ENCODE data around the gene PRDM15. TPM values are rescaled to one million over a fixed set of nuclear protein-coding genes. Genes with fewer than 3 reads are reported as not detected.

PRDM15 gene
- total and polyA plus RNA-seq, 7 donors = 1.2 to 6.9 (median 4.6) TPM

DNA sequence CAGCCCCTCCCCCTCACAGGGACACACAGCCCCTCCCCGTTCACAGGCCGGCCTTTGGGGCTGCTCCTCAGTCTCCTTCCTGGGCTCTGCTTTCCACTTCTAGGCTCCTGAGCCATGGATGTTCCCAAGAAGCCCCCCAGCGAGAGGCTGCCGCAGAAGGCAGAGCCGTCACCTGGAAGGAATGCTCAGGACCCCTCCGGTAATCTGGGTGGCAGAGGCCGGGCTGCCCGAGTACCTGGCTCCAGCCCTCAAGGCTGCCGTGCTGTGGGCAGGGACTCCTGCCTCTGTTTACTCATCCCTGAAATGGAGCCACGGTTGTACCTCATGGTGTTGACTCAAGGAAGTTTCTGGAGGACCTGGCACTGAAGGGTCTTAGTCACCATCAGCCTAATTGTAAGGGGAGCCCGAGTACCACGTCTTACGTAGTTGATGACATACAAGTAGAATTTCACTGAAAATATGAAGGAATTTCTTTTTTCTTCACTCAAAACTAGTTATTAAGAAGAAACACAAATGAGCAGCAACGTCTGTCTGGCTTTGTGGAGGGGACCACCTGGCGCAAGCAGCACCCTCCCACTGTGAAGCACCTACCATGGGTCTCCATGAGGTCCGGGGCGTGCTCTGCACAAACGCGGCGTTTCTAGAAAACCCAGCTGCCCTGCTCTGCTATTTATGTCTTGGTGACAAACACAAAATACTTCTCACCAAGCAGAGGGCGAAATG is 33.7 kb downstream of the PRDM15 start:
- Histone ChIP-seq H3K27ac (no peak overlapping the region), H3K4me1 (no peaks in the 10 kb centered on the region), H3K9me3 (no peaks in the 10 kb centered on the region), H3K4me3 (no peak overlapping the region), H3K36me3 (peaks cover 0 to 27% (median 0%) of the 10 kb centered on the region in 4 donors), H3K27me3 (no peaks in the 10 kb centered on the region)
- DNase-seq = peak; percentile 49
- WGBS, 2 donors = 90 to 95% methylated on average over 21 of the region's 21 CpGs
- no peak for TF ChIP-seq POLR2A (IDR thresholded peaks at IDR 0.05)
- TF ChIP-seq, protein P1, sequence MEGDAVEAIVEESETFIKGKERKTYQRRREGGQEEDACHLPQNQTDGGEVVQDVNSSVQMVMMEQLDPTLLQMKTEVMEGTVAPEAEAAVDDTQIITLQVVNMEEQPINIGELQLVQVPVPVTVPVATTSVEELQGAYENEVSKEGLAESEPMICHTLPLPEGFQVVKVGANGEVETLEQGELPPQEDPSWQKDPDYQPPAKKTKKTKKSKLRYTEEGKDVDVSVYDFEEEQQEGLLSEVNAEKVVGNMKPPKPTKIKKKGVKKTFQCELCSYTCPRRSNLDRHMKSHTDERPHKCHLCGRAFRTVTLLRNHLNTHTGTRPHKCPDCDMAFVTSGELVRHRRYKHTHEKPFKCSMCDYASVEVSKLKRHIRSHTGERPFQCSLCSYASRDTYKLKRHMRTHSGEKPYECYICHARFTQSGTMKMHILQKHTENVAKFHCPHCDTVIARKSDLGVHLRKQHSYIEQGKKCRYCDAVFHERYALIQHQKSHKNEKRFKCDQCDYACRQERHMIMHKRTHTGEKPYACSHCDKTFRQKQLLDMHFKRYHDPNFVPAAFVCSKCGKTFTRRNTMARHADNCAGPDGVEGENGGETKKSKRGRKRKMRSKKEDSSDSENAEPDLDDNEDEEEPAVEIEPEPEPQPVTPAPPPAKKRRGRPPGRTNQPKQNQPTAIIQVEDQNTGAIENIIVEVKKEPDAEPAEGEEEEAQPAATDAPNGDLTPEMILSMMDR (IDR thresholded peaks at IDR 0.05) = no peak
- no peak for TF ChIP-seq EP300 (IDR thresholded peaks at IDR 0.05)
- TF ChIP-seq POLR2AphosphoS5 (IDR thresholded peaks at IDR 0.05) = no peak
- intact Hi-C loops (cut with DNase I) = no loop called here

DNA sequence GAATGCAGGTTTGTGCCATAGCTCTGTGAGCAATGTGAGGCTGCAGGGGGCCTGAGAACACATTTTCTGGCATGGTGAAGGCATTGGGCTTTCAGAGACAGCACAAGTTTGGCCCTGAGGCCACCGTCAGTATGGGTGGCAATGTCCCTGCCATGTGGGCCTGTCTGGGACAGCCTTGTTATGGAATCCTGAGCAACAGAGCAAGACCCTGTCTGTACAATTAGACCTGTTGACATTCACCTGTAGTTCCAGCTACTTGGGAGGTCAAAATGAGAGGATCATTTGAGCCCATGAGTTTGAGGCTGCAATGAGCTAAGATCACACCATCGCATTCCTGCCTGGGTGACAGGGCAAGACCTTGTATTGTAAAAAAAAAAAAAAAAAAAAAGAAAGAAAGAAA is 35.6 kb downstream of the PRDM15 start:
- Histone ChIP-seq H3K4me1 (no peaks in the 10 kb centered on the region), H3K27ac (no peak overlapping the region), H3K9me3 (no peaks in the 10 kb centered on the region), H3K27me3 (no peaks in the 10 kb centered on the region), H3K4me3 (no peak overlapping the region), H3K36me3 (peaks cover 0 to 36% (median 0%) of the 10 kb centered on the region in 4 donors)
- 97 to 98% methylated on average over 2 of the region's 2 CpGs for WGBS, 2 donors
- TF ChIP-seq POLR2AphosphoS5 (IDR thresholded peaks at IDR 0.05) = no peak
- TF ChIP-seq, protein P1 (IDR thresholded peaks at IDR 0.05) = no peak
- TF ChIP-seq EP300 (IDR thresholded peaks at IDR 0.05) = no peak
- TF ChIP-seq POLR2A (IDR thresholded peaks at IDR 0.05) = no peak
- peak; percentile 25 for DNase-seq
- intact Hi-C loops (cut with DNase I) = no loop called here

DNA sequence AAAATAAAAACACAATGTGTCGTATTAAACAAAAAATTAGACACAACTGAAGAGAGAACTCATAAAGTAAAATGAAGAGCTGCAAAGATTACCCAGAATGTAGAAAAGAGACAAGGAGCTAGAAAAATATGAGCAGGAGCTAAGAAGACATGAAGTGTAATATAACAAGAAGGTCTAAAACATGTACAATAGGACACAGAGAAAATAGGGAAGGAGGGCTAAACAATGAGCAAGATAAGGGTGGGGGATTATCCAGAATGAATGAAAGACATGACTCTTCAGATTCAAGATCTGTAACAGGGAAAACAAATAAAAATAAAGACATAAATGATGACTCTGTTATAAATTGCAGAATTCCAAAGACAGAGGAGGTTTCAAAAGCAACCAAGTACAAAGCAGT is 38.3 kb downstream of the PRDM15 start:
- TF ChIP-seq, protein P1 (IDR thresholded peaks at IDR 0.05) = no peak
- TF ChIP-seq POLR2AphosphoS5 (IDR thresholded peaks at IDR 0.05) = no peak
- intact Hi-C loops (cut with DNase I) = no loop called here
- DNase-seq = no peak
- Histone ChIP-seq H3K4me3 (no peak overlapping the region), H3K27ac (no peak overlapping the region), H3K4me1 (no peaks in the 10 kb centered on the region), H3K36me3 (peaks cover 3 to 46% (median 10%) of the 10 kb centered on the region in 4 donors), H3K27me3 (no peaks in the 10 kb centered on the region), H3K9me3 (no peaks in the 10 kb centered on the region)
- 97% methylated on average over 1 of the region's 1 CpG for WGBS, 2 donors

DNA sequence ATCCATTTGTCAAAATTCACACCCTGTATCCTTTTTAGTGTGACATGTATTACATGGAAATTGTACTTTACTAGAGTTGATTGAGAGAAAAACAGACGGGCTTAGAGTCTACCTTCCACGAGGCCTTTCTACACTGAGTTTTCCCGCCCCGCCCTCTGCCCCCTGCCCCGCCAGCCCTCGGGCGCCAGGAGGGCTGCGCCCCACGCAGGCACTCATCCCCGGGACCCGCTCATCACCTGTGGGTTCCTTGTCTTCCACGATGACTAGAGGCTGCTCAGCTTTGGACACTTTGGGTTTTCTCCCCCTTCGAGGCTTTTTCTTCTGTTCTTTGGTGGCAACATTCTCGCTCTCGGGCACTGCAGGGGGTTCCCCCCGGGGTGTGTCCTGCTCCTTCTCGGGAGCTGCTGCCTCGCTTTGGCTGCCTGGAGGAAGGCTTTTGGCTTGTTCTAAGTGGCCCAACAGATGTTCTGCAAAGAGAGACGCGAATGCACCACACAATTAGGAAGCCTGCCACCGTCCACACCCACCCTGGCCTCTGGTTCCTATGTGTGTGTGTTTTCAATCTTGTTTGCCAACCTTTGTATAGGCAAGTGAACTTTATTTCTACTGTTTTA is 39.6 kb downstream of the PRDM15 start:
- H3K27ac ChIP-seq = no peak overlapping the region
- intact Hi-C loops (cut with DNase I) = no loop called here
- H3K9me3 ChIP-seq = no peaks in the 10 kb centered on the region
- no peaks in the 10 kb centered on the region for H3K4me1 ChIP-seq
- DNase-seq = peak; percentile 32
- no peak for TF ChIP-seq EP300 (IDR thresholded peaks at IDR 0.05)
- TF ChIP-seq POLR2AphosphoS5 (IDR thresholded peaks at IDR 0.05) = no peak
- TF ChIP-seq POLR2A (IDR thresholded peaks at IDR 0.05) = no peak
- TF ChIP-seq, protein P1 (IDR thresholded peaks at IDR 0.05) = no peak
- H3K36me3 ChIP-seq = peaks cover 3 to 55% (median 18%) of the 10 kb centered on the region in 4 donors
- H3K4me3 ChIP-seq = no peak overlapping the region
- 94% methylated on average over 21 of the region's 21 CpGs for WGBS, 2 donors
- H3K27me3 ChIP-seq = no peaks in the 10 kb centered on the region
